K562 (cell line): Measurements from ENCODE around the gene ARHGAP15. TPM values are rescaled to one million over a fixed set of nuclear protein-coding genes. Genes with fewer than 3 reads are reported as not detected.

Experiments used
- ATAC-seq: fragments of 200-7000 bp; cut with Tn5 transposase; 3 replicates; pipeline ENCODE4 v1.9.1; 2020; ENCODE audit warnings: moderate library complexity
- BruUV-seq: library from RNA; stranded (reverse); fragments of 400-500 nt; replicated peaks from 2 replicates; lab custom pipeline; 2021; lab: Mats Ljungman, UMichigan
- CTCF ChIA-PET: fragments of 300-600 bp; formaldehyde crosslinking; extraction: SDS; loops from one replicate; lab custom pipeline; 2021; ENCODE audit warnings: low intra/inter-chr PET ratio; lab: Yijun Ruan, JAX
- POLR2A ChIA-PET: fragments of 300-600, 350-650 bp; sonication (Branson Sonifier 250); formaldehyde crosslinking; extraction: SDS; loops from one replicate; lab custom pipeline; 2021; ENCODE audit warnings: antibody characterized with exemption, inconsistent platforms; lab: Yijun Ruan, JAX
- DNase-seq, 4 experiments: peaks; one replicate each; pipeline versions ENCODE4 v3.0.0 to v3.0.0-alpha.2; 2011 to 2018; ENCODE audit warnings: low spot score in 3 of 4, mixed read lengths in 3 of 4; ENCODE audit errors: extremely low read depth in 1 of 4
- FAIRE-seq: peaks from 2 replicates; lab custom pipeline; 2011; peaks lifted over from hg19 to GRCh38; lab: Jason Lieb, UNC
- H2AFZ ChIP-seq: 2 replicates; pipeline ENCODE4 v1.6.0; 2011; ENCODE audit warnings: low read depth, low read length, control low read depth, inconsistent platforms
- H3K27ac ChIP-seq: fragments of 200-600 bp; 3 replicates; pipeline ENCODE4 v1.8.0; 2011; ENCODE audit warnings: low read depth, mild to moderate bottlenecking, control low read depth, inconsistent platforms, low read length, moderate library complexity, mixed read lengths; ENCODE audit errors: extremely low read depth
- H3K27me3 ChIP-seq, 2 experiments: fragments of 300-600 bp in 1 of 2; 2 replicates in 1 of 2; 3 replicates in 1 of 2; pipeline versions ENCODE4 v1.6.0 to v1.8.0; 2011; ENCODE audit warnings: inconsistent platforms in 2 of 2, low read length in 2 of 2, mild to moderate bottlenecking in 1 of 2, mixed read lengths in 1 of 2, moderate library complexity in 1 of 2; ENCODE audit not compliant: control insufficient read depth in 2 of 2, insufficient read depth in 2 of 2
- H3K36me3 ChIP-seq: fragments of 300-600 bp; 3 replicates; pipeline ENCODE4 v1.8.0; 2011; ENCODE audit warnings: mild to moderate bottlenecking, low read length, inconsistent platforms; ENCODE audit not compliant: control insufficient read depth, insufficient read depth
- H3K4me1 ChIP-seq, 2 experiments: fragments of 200-600 bp in 1 of 2; replicated peaks in 1 of 2; 2 replicates in 1 of 2; 3 replicates in 1 of 2; pipeline versions ENCODE4 v1.5.1 to v1.8.0; 2011; ENCODE audit warnings: inconsistent platforms in 2 of 2, low read length in 2 of 2, mild to moderate bottlenecking in 1 of 2, mixed read lengths in 1 of 2, moderate library complexity in 1 of 2; ENCODE audit not compliant: control insufficient read depth in 2 of 2, insufficient read depth in 2 of 2
- H3K4me2 ChIP-seq: 2 replicates; pipeline ENCODE4 v1.6.1; 2011; ENCODE audit warnings: low read length, control low read depth, inconsistent platforms, mixed read lengths; ENCODE audit not compliant: insufficient read depth
- H3K4me3 ChIP-seq: fragments of 200-600 bp; sonication (generic), shearing (Covaris generic); 2 replicates; pipeline ENCODE4 v1.5.1; 2016; ENCODE audit warnings: control low read depth, inconsistent platforms
- H3K79me2 ChIP-seq: fragments of 200-600 bp; 3 replicates; pipeline ENCODE4 v1.8.0; 2011; ENCODE audit warnings: low read length, inconsistent platforms; ENCODE audit not compliant: control insufficient read depth, insufficient read depth
- H3K9ac ChIP-seq, 2 experiments: 2 replicates each; pipeline versions ENCODE4 v1.6.0 to v1.6.1; 2011; ENCODE audit warnings: low read depth in 2 of 2, low read length in 2 of 2, control low read depth in 1 of 2, inconsistent platforms in 1 of 2, mild to moderate bottlenecking in 1 of 2, mixed read lengths in 1 of 2; ENCODE audit not compliant: insufficient read depth in 1 of 2
- H3K9me1 ChIP-seq: one replicate; pipeline ENCODE4 v1.6.0; 2011; ENCODE audit warnings: inconsistent platforms, mild to moderate bottlenecking, low read length, moderate library complexity; ENCODE audit not compliant: control insufficient read depth, insufficient read depth
- H3K9me3 ChIP-seq: replicated peaks from 2 replicates; pipeline ENCODE4 v1.5.1; 2011; ENCODE audit warnings: low read depth, low read length, inconsistent platforms; ENCODE audit not compliant: control insufficient read depth, insufficient read depth
- H4K20me1 ChIP-seq: replicated peaks from 2 replicates; pipeline ENCODE4 v1.6.1; 2011; ENCODE audit warnings: low read length, inconsistent platforms, mixed read lengths; ENCODE audit not compliant: control insufficient read depth, insufficient read depth
- ARHGAP35 ChIP-seq: fragments of 450-650 bp; IDR thresholded peaks from 2 replicates; pipeline ENCODE4 v1.6.1; 2018; ENCODE audit not compliant: partially characterized antibody
- HNRNPH1 ChIP-seq: fragments of 200-400 bp; formaldehyde crosslinking; optimal IDR thresholded peaks from 2 replicates; pipeline ENCODE3; 2017; ENCODE audit warnings: low read depth, mild to moderate bottlenecking, low read length, moderate library complexity
- MYNN ChIP-seq, 2 experiments: sonication (generic); formaldehyde crosslinking in 1 of 2; IDR thresholded peaks; 2 replicates each; pipeline versions ENCODE4 v1.5.0 to v1.6.1; 2016 to 2020; ENCODE audit warnings: antibody characterized with exemption in 1 of 2, missing genetic modification reagents in 1 of 2
- NFATC3 ChIP-seq: fragments of 450-650 bp; IDR thresholded peaks from 2 replicates; pipeline ENCODE4 v1.6.1; 2017; ENCODE audit warnings: mild to moderate bottlenecking
- TARDBP ChIP-seq: fragments of 450-650 bp; IDR thresholded peaks from 2 replicates; pipeline ENCODE4 v1.6.1; 2016
- WGBS: fragments of 100-300 bp; shearing (Covaris generic); methylation state at CpG from one replicate; pipeline ENCODE4 v1.1.6; 2016; ENCODE audit warnings: low coverage, mixed read lengths; ENCODE audit not compliant: insufficient coverage; ENCODE audit errors: missing lambda C conversion rate; 5-methylcytosine and 5-hydroxymethylcytosine counted together
- in situ Hi-C: fragments of 300-500 bp; cut with MboI; formaldehyde crosslinking; loops from 4 replicates; pipeline ENCODE4 v1.15.0; 2018; ENCODE audit warnings: inconsistent platforms, mixed read lengths
- intact Hi-C: fragments of 100-400 bp; cut with micrococcal nuclease; formaldehyde crosslinking; loops from 2 replicates; pipeline ENCODE4 v1.14.2; 2022
- polyA plus RNA-seq, 8 experiments: library from polyadenylated mRNA; depleted of rRNA in 4 of 8; stranded (reverse) in 5 of 8; unstranded in 3 of 8; fragments of >200 nt; fragmentation: Nextera tagmentation in 2 of 8; fragmentation: Illumina TruSeq in 1 of 8; extraction: Ambion mirVana in 2 of 8; extraction: Trizol in 1 of 8; gene quantifications; 2 replicates each; pipeline versions ENCODE4 v1.2.1 to v1.2.3, GENCODE V29; 2011 to 2014; ENCODE audit warnings: inconsistent platforms in 1 of 8, missing spikeins in 1 of 8
- total RNA-seq, 7 experiments: library from RNA; depleted of rRNA in 6 of 7; stranded (reverse); fragments of >200 nt in 6 of 7; fragmentation: Illumina TruSeq in 2 of 7; extraction: Trizol in 2 of 7; gene quantifications; 2 replicates each; pipeline versions ENCODE4 v1.2.1 to v1.2.3, GENCODE V29; 2011 to 2021; ENCODE audit warnings: low replicate concordance in 1 of 7
- TF ChIP-seq, protein P1 (sequence below): fragments of 250-450 bp; sonication (Bioruptor Pico); IDR thresholded peaks from 2 replicates; pipeline ENCODE4 v1.5.0; 2021; ENCODE audit warnings: mild to moderate bottlenecking, moderate library complexity
- TF ChIP-seq, protein P2 (sequence below): fragments of 450-650 bp; formaldehyde crosslinking; conservative IDR thresholded peaks from 2 replicates; pipeline ENCODE4 v1.4.0; 2022; ENCODE audit warnings: mild to moderate bottlenecking, missing genetic modification characterization
- TF ChIP-seq, protein P3 (sequence below): sonication (generic); formaldehyde crosslinking; IDR thresholded peaks from 2 replicates; pipeline ENCODE4 v1.8.1; 2023; ENCODE audit warnings: mild to moderate bottlenecking, missing genetic modification reagents
- TF ChIP-seq, protein P4 (sequence below): sonication (generic); IDR thresholded peaks from 2 replicates; pipeline ENCODE4 v1.6.1; 2016
- TF ChIP-seq, protein P5 (sequence below): fragments of 450-650 bp; IDR thresholded peaks from 2 replicates; pipeline ENCODE4 v1.6.1; 2016

Gene ARHGAP15
- total and polyA plus RNA-seq, 9 of the 15 experiments (the other 6 are each of a cell fraction or from before 2014, with no cell fraction given) = 1.5 to 17.9 (median 7.9) TPM

DNA sequence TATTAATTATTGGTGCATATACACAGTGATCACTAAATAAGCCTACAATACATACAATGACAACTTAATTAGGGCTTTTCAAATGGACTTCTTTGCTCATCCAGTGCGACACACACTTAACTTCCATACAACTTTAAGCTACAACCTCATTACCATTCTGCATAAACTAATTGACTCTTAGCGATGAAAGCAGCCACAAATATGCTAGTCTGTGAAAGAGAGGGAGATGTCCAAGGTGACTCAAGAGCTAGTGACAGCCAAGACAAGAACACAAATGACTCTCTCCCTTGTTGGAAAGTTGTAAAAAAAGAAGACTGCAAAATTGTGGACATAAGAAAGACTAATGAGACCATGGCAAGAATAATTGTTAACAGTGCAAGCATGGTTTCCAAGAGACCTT, 264.8 kb downstream of the ARHGAP15 start:
- no TSS peak for BruUV-seq
- no peak for FAIRE-seq

More for the DNA sequence above, 264.8 kb downstream of the ARHGAP15 start:
- Histone ChIP-seq H3K79me2 (no peaks in the 10 kb centered on the region), H3K27me3 (no peaks in the 10 kb centered on the region)
- intact Hi-C loops = no loop called here
- ATAC-seq = no peak
- TF ChIP-seq HNRNPH1 (no peak), ARHGAP35 (no peak), TARDBP (no peak), NFATC3 (no peak), MYNN (IDR thresholded peaks at IDR 0.05) (no peak), MYNN (CRISPR knock-in tag; IDR thresholded peaks at IDR 0.05) (no peak)
- TF ChIP-seq, protein P1, sequence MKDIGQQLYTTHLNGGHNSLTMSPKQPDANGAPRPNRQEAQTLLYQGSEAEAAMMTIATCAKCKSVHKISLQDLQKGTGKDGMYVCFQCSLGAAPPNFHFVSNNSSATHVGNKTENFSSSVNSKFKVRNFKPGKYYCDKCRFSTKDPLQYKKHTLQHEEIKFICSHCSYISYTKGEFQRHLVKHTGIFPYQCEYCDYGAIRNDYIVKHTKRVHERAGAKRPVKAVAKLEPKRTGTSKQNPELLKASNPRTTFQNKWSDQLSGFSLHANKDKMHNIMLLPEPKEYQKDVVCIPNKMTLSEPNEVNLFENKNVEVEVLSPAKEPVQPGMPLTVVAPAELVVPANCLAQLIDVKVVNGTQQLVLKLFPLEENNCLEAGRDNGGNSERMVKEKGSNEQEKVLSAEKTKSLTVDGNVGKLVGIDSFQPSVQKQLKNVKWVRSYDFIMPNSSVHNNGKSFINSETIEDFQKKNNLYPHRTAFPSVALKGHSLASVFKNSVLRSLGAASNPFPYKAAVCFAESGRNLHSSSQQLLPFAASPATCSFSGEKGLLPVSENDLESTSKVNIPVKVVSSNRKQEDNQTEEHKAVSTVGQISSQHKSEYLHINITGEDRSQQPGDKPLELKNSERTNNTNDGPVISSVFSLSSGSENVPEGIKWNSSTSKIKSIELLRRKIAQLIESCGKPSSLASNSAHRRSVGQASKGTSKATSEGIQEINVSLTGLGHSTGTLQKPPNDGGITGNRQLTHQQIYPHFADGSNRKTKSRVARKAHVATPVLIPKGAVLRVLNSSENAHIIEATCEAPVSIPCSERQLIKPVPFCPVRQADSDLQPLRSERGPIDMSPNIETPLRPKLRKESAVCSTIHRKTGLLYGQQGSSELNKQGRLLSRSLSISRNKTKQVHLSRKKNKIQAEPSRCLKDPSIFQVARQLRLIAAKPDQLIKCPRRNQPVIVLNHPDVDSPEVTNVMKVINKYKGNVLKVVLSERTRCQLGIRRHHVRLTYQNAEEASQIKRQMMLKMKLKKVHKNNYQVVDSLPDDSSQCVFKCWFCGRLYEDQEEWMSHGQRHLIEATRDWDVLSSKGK (CRISPR knock-in tag) = no peak
- TF ChIP-seq, protein P2, sequence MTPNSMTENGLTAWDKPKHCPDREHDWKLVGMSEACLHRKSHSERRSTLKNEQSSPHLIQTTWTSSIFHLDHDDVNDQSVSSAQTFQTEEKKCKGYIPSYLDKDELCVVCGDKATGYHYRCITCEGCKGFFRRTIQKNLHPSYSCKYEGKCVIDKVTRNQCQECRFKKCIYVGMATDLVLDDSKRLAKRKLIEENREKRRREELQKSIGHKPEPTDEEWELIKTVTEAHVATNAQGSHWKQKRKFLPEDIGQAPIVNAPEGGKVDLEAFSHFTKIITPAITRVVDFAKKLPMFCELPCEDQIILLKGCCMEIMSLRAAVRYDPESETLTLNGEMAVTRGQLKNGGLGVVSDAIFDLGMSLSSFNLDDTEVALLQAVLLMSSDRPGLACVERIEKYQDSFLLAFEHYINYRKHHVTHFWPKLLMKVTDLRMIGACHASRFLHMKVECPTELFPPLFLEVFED (CRISPR knock-in tag) = no peak
- TF ChIP-seq, protein P3, sequence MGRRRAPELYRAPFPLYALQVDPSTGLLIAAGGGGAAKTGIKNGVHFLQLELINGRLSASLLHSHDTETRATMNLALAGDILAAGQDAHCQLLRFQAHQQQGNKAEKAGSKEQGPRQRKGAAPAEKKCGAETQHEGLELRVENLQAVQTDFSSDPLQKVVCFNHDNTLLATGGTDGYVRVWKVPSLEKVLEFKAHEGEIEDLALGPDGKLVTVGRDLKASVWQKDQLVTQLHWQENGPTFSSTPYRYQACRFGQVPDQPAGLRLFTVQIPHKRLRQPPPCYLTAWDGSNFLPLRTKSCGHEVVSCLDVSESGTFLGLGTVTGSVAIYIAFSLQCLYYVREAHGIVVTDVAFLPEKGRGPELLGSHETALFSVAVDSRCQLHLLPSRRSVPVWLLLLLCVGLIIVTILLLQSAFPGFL = no peak
- TF ChIP-seq, protein P4, sequence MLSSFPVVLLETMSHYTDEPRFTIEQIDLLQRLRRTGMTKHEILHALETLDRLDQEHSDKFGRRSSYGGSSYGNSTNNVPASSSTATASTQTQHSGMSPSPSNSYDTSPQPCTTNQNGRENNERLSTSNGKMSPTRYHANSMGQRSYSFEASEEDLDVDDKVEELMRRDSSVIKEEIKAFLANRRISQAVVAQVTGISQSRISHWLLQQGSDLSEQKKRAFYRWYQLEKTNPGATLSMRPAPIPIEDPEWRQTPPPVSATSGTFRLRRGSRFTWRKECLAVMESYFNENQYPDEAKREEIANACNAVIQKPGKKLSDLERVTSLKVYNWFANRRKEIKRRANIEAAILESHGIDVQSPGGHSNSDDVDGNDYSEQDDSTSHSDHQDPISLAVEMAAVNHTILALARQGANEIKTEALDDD = no peak
- TF ChIP-seq, protein P5, sequence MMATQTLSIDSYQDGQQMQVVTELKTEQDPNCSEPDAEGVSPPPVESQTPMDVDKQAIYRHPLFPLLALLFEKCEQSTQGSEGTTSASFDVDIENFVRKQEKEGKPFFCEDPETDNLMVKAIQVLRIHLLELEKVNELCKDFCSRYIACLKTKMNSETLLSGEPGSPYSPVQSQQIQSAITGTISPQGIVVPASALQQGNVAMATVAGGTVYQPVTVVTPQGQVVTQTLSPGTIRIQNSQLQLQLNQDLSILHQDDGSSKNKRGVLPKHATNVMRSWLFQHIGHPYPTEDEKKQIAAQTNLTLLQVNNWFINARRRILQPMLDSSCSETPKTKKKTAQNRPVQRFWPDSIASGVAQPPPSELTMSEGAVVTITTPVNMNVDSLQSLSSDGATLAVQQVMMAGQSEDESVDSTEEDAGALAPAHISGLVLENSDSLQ = no peak
- TF ChIP-seq, all 486 proteins: peak for 0
- H3K27ac ChIP-seq = no peak overlapping the region
- H3K9ac ChIP-seq = no peak overlapping the region
- no peak overlapping the region for H3K4me2 ChIP-seq
- no peak overlapping the region for H2AFZ ChIP-seq
- no peaks in the 10 kb centered on the region for H3K36me3 ChIP-seq
- in situ Hi-C loops = no loop called here
- no peaks in the 10 kb centered on the region for H3K4me1 ChIP-seq
- H3K4me3 ChIP-seq = no peak overlapping the region
- DNase-seq = no peak
- POLR2A ChIA-PET = no interaction called here
- no peaks in the 10 kb centered on the region; the same call in 1 of the 2 replicates for H4K20me1 ChIP-seq
- H3K9me1 ChIP-seq = no peaks in the 10 kb centered on the region
- WGBS = 3% methylated on average over 2 of the region's 2 CpGs
- CTCF ChIA-PET = no interaction called here
- H3K9me3 ChIP-seq = no peaks in the 10 kb centered on the region
